GM21529 (cell line): ENCODE data around the gene TEDC2.

Experiments
- ATAC-seq: cut with Tn5 transposase; IDR thresholded peaks from one replicate; pipeline ENCODE4 v1.9.1; 2021; ENCODE audit not compliant: unreplicated experiment

Gene TEDC2

DNA sequence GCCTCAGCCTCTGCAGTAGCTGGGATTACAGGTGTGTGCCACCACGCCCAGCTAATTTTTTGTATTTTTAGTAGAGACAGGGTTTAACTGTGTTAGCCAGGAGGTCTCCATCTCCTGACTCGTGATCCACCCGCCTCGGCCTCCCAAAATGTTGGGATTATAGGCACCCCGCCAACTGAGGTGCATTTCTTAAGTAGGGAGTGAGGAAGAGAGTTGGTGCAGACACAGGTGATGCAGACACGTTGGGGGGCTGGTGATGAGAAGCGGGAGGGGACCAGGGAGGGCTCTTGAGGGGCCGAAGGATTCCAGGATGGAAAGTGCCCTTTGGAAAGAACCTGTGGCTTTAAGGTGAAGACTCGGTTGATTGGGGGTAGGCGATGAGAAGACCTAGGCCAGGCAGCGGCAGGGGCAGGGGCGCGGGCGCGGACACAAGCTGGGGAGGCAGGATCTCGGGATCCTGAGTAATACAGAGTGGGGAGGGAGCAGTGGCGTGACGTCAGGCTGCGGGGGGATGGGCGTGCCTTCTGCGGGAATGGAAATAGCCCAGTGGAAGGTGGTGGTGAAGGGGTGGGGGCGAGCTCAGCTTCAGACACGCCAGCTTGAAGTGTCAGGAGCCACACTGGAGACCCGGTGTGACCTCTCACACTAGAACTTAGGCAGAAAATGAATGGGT is 51.4 kb downstream of the TEDC2 start:
- no peak for ATAC-seq

- no peak for ATAC-seq
Measured at GRCh38 chr16:2511996-2512734, 52.3 kb downstream of the TEDC2 start.

DNA sequence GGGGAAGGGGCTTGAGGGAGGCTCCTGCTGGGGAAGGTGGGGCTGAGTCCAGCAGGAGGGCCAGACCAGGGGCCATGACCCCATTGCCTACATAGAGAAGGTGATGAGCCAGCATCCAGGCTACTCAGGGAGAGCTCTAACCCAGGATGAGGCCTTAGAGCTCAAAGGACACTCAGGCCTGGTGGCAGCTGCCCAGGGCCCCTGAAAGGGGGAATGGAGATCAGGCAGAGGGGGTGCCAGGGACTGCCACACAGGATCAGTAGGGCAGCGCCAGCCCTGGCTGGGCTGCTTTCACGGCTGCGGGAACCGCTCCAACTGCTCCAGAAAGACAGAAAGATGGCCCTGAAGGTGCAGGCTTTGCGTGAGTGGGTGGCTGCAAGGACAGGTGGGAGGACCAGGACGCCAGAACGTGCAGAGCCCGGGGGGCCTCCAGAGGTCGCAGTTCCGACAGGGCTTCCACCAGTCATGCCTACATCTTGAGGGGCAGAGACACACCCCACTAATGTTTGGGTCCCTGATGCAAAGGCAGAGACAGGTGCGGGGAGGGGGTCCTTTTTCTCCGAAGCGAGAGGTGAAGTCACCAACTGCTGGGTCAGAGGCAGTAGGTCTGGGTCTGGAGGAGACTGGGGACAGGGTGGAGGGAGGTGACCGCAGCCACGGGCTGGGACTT is 53.0 kb downstream of the TEDC2 start:
- ATAC-seq = no peak

DNA sequence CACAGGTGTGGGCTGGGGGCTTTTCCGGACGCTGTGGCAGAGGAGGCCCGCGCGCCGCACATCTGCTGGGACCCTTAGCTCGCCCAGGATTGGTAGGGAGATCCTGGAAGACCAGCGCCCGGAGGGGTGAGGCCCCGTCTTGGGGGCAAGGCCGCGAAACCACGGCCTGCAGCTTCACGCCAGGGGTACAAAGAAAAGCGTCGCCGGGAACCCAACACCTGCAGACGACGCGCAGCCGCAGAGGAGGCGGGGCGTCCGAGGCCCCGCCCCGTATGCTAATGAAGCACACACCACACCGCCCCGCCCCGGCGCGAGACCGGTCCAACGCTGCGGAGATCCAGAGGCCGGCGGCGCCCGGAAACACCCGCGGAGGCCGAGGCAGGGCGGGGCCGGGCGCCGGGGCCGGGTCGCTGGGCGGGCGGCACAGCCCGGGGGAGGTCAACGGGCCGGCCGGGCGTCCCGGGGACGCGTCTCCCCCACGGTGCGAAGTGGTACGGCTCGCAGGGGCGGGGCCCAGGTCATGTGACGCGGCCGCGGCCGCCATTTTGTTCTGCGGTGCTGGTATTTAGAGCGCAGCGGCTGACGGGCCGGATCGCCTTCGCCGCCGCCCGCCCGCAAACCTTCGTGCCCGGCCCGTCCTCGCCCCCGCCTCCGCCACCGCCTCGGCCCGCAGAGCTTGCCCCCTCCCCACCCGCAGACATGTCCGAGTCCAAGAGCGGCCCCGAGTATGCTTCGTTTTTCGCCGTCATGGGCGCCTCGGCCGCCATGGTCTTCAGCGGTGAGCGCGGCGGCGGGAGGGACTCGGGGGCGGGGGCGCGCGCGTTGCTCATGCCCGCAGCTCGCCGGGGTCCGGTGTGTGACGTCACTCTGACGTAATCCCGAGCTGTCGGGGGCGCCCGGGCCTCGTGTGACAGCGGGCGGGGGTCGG is 53.8 kb downstream of the TEDC2 start, which contains the start of gene ATP6V0C:
Gene ATP6V0C (plus strand): TSS at position 548 of the 928 bp plus-strand sequence. CDS start 152 bp downstream, at position 700.
- ATAC-seq = peak; percentile 67
